Pulmonary artery endothelial cell (primary cell): ENCODE data around the gene CYS1. TPM values are rescaled to one million over a fixed set of nuclear protein-coding genes. Genes with fewer than 3 reads are reported as not detected.
"Not testable (repeated sequence)": the region's sequence is repeated elsewhere in the genome, so short reads cannot be mapped to it uniquely, and the experiment has no call there.

Experiments used
- DNase-seq: peaks from one replicate; pipeline ENCODE4 v3.0.0-alpha.2; 2011; ENCODE audit warnings: low read depth, low spot score
- total RNA-seq: library from RNA; depleted of rRNA; stranded (reverse); fragments of >200 nt; gene quantifications from 2 replicates; pipeline ENCODE4 v1.2.3, GENCODE V29; 2014

CYS1 gene
- total RNA-seq, 1 donor from 2014 or later: 0.07 TPM

DNA sequence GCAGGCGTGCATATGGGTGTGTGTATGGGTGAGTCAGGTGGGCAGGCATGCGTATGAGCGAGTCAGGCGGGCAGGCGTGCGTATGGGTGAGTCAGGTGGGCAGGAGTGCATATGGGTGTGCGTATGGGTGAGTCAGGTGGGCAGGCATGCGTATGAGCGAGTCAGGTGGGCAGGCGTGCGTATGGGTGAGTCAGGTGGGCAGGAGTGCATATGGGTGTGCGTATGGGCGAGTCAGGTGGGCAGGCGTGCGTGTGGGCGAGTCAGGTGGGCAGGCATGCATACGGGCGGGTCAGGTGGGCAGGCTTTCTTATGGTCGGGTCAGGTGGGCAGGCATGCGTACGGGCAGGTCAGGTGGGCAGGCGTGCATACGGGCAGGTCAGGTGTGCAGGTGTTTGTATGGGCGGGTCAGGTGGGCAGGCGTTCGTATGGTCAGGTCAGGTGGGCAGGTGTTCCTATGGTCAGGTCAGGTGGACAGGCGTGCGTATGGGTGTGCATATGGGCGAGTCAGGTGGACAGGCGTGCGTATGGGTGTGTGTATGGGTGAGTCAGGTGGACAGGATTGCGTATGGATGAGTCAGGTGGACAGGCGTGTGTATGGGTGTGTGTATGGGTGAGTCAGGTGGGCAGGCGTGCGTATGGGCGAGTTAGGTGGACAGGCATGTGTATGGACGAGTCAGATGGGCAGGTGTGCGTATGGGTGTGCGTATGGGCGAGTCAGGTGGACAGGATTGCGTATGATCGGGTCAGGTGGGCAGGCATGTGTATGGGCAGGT is 65.6 kb downstream of the CYS1 start:
- DNase-seq: no peak

DNA sequence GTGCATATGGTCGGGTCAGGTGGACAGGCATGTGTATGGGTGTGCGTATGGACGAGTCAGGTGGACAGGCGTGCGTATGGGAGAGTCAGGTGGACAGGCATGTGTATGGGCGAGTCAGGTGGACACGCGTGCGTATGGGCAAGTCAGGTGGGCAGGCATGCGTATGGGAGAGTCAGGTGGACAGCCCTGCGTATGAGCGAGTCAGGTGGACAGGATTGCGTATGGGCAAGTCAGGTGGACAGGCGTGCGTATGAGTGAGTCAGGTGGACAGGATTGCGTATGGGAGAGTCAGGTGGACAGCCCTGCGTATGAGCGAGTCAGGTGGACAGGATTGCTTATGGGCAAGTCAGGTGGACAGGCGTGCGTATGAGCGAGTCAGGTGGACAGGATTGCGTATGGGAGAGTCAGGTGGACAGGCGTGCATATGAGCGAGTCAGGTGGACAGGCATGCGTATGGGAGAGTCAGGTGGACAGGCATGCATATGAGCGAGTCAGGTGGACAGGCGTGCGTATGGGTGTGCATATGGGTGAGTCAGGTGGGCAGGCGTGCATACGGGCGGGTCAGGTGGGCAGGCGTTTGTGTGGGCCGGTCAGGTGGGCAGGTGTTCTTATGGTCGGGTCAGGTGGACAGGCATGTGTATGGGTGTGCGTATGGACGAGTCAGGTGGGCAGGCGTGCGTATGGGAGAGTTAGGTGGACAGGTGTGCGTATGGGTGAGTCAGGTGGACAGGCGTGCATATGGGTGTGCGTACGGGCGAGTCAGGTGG is 66.4 kb downstream of the CYS1 start:
- not testable (repeated sequence) for DNase-seq

DNA sequence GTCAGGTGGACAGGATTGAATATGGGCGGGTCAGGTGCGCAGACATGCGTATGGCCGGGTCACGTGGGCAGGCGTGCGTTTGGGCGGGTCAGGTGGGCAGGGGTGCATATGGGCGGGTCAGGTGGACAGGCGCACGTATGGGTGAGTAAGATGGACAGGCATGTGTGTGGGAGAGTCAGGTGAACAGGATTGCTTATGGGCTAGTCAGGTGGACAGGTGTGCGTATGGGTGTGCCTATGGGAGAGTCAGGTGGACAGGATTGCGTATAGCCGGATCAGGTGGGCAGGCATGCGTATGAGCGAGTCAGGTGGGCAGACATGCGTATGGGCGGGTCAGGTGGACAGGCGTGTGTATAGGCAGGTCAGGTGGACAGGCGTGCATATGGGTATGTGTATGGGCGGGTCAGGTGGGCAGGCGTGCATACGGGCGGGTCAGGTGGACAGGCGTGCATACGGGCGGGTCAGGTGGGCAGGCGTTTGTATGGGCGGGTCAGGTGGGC is 67.2 kb downstream of the CYS1 start:
- no peak for DNase-seq

DNA sequence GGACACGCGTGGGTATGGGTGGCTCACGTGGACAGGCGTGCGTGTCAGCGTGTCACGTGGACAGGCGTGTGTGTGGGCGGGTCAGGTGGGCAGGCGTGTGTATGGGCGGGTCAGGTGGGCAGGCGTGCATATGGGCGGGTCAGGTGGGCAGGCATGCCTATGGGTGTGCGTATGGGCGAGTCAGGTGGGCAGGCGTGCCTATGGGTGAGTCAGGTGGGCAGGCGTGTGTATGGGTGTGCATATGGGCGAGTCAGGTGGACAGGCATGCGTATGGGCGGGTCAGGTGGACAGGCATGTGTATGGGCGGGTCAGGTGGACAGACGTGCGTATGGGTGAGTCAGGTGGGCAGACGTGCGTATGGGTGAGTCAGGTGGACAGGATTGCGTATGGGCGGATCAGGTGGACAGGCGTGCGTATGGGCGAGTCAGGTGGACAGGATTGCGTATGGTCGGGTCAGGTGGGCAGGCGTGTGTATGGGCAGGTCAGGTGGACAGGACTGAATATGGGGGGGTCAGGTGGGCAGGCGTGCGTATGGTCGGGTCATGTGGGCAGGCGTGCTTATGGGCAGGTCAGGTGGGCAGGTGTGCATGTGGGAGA is 67.7 kb downstream of the CYS1 start:
- not testable (repeated sequence) for DNase-seq

DNA sequence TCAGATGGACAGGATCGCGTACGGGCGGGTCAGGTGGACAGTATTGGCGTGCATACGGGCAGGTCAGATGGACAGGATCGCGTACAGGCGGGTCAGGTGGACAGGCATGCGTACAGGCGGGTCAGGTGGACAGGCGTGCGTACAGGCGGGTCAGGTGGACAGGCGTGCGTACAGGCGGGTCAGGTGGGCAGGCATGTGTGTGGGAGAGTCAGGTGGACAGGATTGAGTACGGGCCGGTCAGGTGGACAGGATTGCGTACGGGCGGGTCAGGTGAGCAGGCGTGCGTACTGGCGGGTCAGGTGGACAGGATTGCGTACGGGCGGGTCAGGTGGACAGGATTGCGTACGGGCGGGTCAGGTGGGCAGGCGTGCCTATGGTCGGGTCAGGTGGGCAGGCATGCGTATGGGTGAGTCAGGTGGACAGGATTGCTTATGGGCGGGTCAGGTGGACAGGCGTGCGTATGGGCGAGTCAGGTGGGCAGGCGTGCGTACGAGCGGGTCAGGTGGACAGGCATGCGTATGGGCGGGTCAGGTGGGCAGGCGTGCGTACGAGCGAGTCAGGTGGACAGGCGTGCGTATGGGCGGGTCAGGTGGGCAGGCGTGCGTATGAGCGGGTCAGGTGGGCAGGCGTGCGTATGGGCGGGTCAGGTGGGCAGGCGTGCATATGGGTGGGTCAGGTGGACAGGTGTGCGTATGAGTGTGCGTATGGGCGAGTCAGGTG is 68.4 kb downstream of the CYS1 start:
- not testable (repeated sequence) for DNase-seq

DNA sequence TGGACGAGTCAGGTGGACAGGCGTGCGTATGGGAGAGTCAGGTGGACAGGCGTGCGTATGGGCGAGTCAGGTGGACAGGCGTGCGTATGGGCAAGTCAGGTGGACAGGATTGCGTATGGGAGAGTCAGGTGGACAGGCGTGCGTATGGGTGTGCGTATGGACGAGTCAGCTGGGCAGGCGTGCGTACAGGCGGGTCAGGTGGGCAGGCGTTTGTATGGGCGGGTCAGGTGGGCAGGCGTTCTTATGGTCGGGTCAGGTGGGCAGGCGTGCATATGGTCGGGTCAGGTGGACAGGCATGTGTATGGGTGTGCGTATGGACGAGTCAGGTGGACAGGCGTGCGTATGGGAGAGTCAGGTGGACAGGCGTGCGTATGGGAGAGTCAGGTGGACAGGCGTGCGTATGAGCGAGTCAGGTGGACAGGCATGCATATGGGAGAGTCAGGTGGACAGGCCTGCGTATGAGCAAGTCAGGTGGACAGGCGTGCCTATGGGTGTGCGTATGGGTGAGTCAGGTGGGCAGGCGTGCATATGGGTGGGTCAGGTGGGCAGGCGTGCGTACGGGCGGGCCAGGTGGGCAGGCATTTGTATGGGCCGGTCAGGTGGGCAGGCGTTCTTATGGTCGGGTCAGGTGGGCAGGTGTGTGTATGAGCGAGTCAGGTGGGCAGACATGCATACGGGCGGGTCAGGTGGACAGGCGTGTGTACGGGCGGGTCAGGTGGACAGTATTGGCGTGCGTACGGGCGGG is 69.2 kb downstream of the CYS1 start:
- not testable (repeated sequence) for DNase-seq

DNA sequence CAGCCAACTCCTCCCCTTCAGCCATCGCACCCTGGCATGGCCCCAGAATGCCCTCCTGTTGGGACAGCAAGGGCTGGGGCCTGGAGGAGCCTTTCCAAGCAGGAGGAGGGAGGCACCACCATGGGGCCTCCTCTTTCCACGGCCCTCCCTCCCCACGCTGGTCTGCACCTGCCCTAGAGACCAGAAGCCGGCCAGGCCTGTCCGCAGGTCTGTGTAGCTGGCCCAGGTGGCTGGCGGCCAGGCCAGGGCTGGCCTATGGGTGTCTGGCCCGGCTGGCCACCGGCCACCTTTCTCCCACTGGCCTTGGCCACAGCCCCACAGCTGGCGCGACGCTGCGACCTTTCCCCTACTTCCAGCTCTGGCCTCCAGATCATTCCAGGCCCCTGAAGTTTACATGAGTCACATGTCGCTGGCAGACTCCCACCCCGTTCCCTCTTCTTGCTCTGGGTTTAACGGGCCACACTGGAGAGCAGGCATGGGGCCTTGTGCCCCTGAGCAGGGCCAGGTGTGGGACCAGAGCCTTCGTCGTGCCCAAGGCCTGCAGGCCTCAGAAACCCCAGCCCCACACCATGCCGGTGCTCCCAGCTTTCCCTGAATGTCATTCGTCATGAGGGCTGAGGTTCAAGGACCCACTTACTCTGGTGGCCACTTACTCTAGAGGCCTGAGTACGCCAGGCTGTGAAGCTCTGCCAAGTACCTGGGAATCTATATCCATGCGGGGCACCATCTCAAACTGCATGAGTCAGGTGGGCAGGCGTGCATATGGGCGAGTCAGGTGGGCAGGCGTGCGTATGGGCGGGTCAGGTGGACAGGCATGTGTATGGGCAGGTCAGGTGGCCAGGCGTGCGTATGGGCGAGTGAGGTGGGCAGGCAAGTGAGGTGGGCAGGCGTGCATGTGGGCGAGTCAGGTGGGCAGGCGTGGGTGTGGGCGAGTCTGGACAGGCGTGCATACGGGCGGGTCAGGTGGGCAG is 70.1 kb downstream of the CYS1 start:
- no peak for DNase-seq

DNA sequence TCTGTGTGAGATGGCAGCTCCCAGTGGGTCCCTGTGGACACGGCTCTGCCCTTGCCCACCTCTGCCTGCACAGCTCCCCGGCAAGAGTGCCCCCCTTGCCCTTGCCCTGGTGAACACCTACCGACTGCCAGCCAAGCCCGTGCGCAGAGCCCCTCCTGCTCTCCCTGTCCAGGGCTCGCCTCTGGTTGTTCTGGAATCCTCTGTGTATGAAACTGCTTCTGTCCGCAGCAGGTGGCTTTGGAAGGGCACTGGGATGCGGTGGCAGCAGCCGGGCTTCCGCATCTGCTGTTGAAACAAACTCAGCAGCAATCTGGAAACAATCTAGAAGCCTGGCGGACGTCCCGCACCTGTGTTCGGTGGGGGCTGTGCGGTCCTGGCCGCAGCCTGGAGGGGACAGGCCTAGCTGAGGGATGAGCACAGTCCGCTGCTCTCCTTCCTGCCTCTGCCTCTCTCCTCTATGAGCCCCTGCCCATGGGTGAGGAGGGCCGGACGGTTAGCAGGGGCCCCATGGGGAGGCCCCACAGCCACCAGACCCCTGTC is 70.9 kb downstream of the CYS1 start:
- no peak for DNase-seq

DNA sequence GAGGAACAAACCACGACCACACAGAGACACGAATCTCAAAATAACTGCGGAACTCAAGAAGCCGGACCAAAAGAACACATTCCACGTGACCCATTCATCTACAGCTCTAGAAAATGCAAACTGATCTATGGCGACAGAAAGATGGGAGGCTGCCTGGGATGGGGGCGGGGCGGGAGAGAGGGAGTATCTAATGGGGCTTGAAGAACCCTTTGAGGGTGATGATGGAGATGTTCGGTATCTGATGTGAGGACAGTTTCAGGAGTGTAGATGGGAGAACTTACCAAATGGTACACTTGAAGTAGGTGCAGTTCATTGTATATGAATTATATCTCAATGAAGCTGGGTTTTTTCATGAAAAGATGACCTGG is 71.4 kb downstream of the CYS1 start:
- DNase-seq: no peak

DNA sequence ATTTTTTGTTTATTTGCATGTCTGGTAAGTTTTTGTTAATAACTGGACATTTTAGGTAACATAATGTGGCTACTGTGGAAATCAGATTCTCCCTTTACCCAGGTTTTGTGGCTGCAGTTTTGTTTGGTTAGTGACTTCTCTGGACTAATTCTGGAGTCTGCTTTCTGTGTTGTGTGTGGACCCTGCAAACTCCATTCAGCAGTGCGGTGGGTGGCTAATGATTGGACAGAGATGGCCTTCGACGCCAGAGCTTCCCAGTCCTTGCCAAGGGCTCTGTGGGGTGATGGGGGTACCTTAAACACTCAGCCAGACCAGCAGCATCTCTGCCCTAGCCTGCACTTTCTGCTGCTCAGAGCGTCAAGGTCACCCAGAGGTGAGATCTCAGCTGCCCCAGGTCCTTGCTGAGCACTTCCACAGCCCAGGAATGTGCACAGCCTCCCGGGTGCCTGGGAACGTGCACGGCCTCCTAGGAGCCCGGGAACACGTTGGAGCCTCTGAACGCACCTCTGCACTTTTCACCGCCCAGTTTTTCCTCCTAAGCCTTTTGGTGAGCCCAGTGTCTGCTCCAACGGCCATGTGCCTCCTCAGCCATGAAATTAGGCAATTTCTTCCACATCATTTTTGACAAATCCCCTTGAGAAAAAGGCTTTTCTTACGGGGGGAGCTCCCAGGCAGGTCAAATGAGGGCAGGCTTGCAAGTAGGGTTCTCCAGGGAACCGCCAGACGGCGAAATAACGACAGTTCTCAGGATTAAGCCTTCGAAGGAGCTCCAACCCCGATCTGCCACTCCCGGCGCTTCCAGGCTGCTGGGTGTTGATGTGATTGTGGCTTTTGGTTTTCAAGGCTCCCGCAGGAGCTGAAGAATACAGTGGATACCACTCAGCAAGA is 72.0 kb downstream of the CYS1 start:
- no peak for DNase-seq

DNA sequence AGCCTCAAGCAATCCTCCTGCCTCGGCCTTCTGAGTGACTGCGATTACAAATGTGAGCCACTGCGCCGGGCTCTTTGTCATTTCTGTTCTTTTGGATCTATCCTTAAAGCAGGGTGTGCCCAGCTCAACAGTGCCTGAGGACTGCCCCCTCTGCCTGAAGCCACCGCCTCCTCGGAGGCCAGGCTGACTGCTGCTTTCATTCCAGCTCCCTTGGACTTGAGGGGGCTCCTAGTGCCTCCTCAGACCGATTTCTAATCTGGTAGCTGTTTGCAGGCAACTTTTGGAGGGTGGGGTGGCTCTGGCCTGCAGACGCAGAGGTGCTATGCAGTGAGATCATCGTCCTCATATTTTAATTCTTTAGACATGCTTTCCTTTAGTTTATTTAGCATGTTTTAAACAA is 72.8 kb downstream of the CYS1 start:
- no peak for DNase-seq

Other genes with a start within 250 kb of the CYS1 start
- 19.5 and 26.7 TPM in 2 replicates for gene TAF1B, start 236.9 kb downstream of the CYS1 start, total RNA-seq
- 0.53 and 1.2 TPM in 2 replicates for gene GRHL1, start 128.7 kb downstream of the CYS1 start, total RNA-seq
- gene KLF11, start 36.9 kb downstream of the CYS1 start, total RNA-seq: 5.3 and 5.4 TPM in 2 replicates
- 58.2 and 88.6 TPM in 2 replicates for gene RRM2, start 42.3 kb upstream of the CYS1 start, total RNA-seq
- 69.1 and 105 TPM in 2 replicates for gene HPCAL1, start 222.5 kb upstream of the CYS1 start, total RNA-seq